Retina (tissue), 1 donor: ENCODE measurements around the gene CDX2.

ENCODE experiments used
- DNase-seq: peaks from one replicate; pipeline ENCODE4 v3.0.0-alpha.2; 2016

CDX2 gene

GRCh38 chr13:27978301-27978968 lies 9.3 kb upstream of the CDX2 start:
- DNase-seq, result no peak

GRCh38 chr13:27977476-27978300 lies 8.6 kb upstream of the CDX2 start:
- DNase-seq, result peak; percentile 66

GRCh38 chr13:27976362-27977091 lies 7.4 kb upstream of the CDX2 start:
- DNase-seq, result no peak

GRCh38 chr13:27975564-27976361 lies 6.6 kb upstream of the CDX2 start:
- peak; percentile 59 for DNase-seq

GRCh38 chr13:27973961-27974662 lies 5.0 kb upstream of the CDX2 start:
- DNase-seq, result no peak

GRCh38 chr13:27973291-27973690 lies 4.2 kb upstream of the CDX2 start:
- no peak for DNase-seq

- no peak for DNase-seq
Measured at GRCh38 chr13:27972478-27972820, 3.3 kb upstream of the CDX2 start.

- DNase-seq, result no peak
Measured at GRCh38 chr13:27971776-27972477, 2.8 kb upstream of the CDX2 start.

- DNase-seq, result peak; percentile 52
Measured at GRCh38 chr13:27971236-27971645, 2.1 kb upstream of the CDX2 start.

GRCh38 chr13:27970382-27971235 lies 1.5 kb upstream of the CDX2 start:
- DNase-seq, result peak; percentile 66

- DNase-seq, result no peak
Measured at GRCh38 chr13:27969866-27970229, 733 bp upstream of the CDX2 start.

GRCh38 chr13:27968316-27969081 lies 616 bp downstream of the CDX2 start:
- DNase-seq, result peak; percentile 69

- no peak for DNase-seq
Measured at GRCh38 chr13:27967736-27968315, 1.3 kb downstream of the CDX2 start.

- no peak for DNase-seq
Measured at GRCh38 chr13:27967203-27967735, 1.8 kb downstream of the CDX2 start.

- peak; percentile 45 for DNase-seq
Measured at GRCh38 chr13:27966641-27967202, 2.4 kb downstream of the CDX2 start.

GRCh38 chr13:27965740-27966640 lies 3.1 kb downstream of the CDX2 start:
- DNase-seq, result peak; percentile 47

GRCh38 chr13:27965343-27965739 lies 3.8 kb downstream of the CDX2 start:
- no peak for DNase-seq
